ENCODE measurements around the gene RIC8A. TPM values are rescaled to one million over a fixed set of nuclear protein-coding genes. Genes with fewer than 3 reads are reported as not detected.

Gene RIC8A
- total and polyA plus RNA-seq, 10 of the 15 experiments (the other 5 are each of a cell fraction or from before 2014, with no cell fraction given), result 10.4 to 157 (median 81.4) TPM

DNA sequence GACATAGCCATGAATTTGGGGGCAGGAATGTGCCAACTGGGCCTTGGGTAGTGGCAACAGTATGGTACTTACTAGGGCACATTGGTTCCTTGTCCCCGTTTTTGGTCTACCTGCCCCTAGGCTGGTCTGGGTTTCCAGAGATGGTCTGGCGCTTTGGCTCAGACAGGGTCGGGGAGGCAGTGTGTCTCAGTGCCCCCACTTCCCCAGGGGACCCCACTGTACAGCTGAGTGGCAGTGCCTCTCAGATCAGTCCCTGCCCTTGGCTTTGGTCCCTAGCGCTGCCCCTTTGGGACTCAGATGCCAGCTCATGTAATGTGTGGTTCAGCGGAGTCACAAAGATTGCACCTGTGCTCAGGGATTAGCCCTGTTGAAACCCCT lies 3.3 kb downstream of the RIC8A start:
- 0 out of 2 replicates have a peak overlapping the region, but pooled peaks have one; percentile 19 for H3K9ac ChIP-seq (ENCODE audit: control insufficient read depth, insufficient read depth, low read length)
- no TSS peak for BruUV-seq (replicated peaks)
- WGBS (ENCODE audit: insufficient coverage, insufficient replicate concordance, low lambda C conversion rate, missing lambda C conversion rate), result 95% methylated on average over 5 of the region's 5 CpGs
- TF ChIP-seq CREM (IDR thresholded peaks at IDR 0.05; ENCODE audit: low read depth) (no peak), ZNF384 (IDR thresholded peaks at IDR 0.05; ENCODE audit: borderline replicate concordance, low read depth, low read length) (no peak), RAD21 (IDR thresholded peaks at IDR 0.05; ENCODE audit: insufficient read depth, low read depth, low read length) (no peak), ZSCAN29 (IDR thresholded peaks at IDR 0.05) (no peak), TCF7 (IDR thresholded peaks at IDR 0.05; ENCODE audit: borderline replicate concordance) (no peak), NR2C1 (IDR thresholded peaks at IDR 0.05) (no peak), JUND (IDR thresholded peaks at IDR 0.05; ENCODE audit: low read depth, low read length) (no peak), NFYA (IDR thresholded peaks at IDR 0.05; ENCODE audit: borderline replicate concordance, low read depth, low read length) (no peak), CHD4 (IDR thresholded peaks at IDR 0.05) (no peak), SPI1 (IDR thresholded peaks at IDR 0.05; ENCODE audit: borderline replicate concordance, insufficient read depth, low read depth, low read length) (no peak), POLR2AphosphoS5 (IDR thresholded peaks at IDR 0.05; ENCODE audit: low read length) (no peak), ATF7 (IDR thresholded peaks at IDR 0.05; ENCODE audit: low read depth) (no peak), NR2C2 (IDR thresholded peaks at IDR 0.05; ENCODE audit: borderline replicate concordance, control insufficient read depth, insufficient read length, low read depth) (no peak)
- TF ChIP-seq, protein P1, sequence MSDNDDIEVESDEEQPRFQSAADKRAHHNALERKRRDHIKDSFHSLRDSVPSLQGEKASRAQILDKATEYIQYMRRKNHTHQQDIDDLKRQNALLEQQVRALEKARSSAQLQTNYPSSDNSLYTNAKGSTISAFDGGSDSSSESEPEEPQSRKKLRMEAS (IDR thresholded peaks at IDR 0.05; ENCODE audit: low read depth, low read length), result no peak
- TF ChIP-seq, protein P2, sequence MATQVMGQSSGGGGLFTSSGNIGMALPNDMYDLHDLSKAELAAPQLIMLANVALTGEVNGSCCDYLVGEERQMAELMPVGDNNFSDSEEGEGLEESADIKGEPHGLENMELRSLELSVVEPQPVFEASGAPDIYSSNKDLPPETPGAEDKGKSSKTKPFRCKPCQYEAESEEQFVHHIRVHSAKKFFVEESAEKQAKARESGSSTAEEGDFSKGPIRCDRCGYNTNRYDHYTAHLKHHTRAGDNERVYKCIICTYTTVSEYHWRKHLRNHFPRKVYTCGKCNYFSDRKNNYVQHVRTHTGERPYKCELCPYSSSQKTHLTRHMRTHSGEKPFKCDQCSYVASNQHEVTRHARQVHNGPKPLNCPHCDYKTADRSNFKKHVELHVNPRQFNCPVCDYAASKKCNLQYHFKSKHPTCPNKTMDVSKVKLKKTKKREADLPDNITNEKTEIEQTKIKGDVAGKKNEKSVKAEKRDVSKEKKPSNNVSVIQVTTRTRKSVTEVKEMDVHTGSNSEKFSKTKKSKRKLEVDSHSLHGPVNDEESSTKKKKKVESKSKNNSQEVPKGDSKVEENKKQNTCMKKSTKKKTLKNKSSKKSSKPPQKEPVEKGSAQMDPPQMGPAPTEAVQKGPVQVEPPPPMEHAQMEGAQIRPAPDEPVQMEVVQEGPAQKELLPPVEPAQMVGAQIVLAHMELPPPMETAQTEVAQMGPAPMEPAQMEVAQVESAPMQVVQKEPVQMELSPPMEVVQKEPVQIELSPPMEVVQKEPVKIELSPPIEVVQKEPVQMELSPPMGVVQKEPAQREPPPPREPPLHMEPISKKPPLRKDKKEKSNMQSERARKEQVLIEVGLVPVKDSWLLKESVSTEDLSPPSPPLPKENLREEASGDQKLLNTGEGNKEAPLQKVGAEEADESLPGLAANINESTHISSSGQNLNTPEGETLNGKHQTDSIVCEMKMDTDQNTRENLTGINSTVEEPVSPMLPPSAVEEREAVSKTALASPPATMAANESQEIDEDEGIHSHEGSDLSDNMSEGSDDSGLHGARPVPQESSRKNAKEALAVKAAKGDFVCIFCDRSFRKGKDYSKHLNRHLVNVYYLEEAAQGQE (IDR thresholded peaks at IDR 0.05; ENCODE audit: low read depth, low read length), result no peak
- TF ChIP-seq, protein P3, sequence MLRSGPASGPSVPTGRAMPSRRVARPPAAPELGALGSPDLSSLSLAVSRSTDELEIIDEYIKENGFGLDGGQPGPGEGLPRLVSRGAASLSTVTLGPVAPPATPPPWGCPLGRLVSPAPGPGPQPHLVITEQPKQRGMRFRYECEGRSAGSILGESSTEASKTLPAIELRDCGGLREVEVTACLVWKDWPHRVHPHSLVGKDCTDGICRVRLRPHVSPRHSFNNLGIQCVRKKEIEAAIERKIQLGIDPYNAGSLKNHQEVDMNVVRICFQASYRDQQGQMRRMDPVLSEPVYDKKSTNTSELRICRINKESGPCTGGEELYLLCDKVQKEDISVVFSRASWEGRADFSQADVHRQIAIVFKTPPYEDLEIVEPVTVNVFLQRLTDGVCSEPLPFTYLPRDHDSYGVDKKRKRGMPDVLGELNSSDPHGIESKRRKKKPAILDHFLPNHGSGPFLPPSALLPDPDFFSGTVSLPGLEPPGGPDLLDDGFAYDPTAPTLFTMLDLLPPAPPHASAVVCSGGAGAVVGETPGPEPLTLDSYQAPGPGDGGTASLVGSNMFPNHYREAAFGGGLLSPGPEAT (IDR thresholded peaks at IDR 0.05; ENCODE audit: low read depth), result no peak
- TF ChIP-seq, protein P4, sequence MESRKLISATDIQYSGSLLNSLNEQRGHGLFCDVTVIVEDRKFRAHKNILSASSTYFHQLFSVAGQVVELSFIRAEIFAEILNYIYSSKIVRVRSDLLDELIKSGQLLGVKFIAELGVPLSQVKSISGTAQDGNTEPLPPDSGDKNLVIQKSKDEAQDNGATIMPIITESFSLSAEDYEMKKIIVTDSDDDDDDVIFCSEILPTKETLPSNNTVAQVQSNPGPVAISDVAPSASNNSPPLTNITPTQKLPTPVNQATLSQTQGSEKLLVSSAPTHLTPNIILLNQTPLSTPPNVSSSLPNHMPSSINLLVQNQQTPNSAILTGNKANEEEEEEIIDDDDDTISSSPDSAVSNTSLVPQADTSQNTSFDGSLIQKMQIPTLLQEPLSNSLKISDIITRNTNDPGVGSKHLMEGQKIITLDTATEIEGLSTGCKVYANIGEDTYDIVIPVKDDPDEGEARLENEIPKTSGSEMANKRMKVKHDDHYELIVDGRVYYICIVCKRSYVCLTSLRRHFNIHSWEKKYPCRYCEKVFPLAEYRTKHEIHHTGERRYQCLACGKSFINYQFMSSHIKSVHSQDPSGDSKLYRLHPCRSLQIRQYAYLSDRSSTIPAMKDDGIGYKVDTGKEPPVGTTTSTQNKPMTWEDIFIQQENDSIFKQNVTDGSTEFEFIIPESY (IDR thresholded peaks at IDR 0.05), result no peak

More for the DNA sequence above, 3.3 kb downstream of the RIC8A start:
- Histone ChIP-seq H3K79me2 (ENCODE audit: control insufficient read depth, insufficient read depth, low read length) (peaks cover 45% of the 10 kb centered on the region), H3K27me3 (replicated peaks in 1 of 2; ENCODE audit: control insufficient read depth in 2 of 2, insufficient read depth in 2 of 2, low read length in 1 of 2) (no peaks in the 10 kb centered on the region), H3K4me3 (0 out of 2 replicates have a peak overlapping the region, but pooled peaks have one; percentile 26), H3K36me3 (ENCODE audit: control insufficient read depth in 2 of 2, insufficient read depth in 2 of 2, low read length in 1 of 2) (peaks cover 24 to 42% of the 10 kb centered on the region in 2 experiments), H2AFZ (ENCODE audit: control insufficient read depth, low read depth, low read length) (no peak overlapping the region), H3K27ac (ENCODE audit: control insufficient read depth, insufficient read depth) (no peak overlapping the region), H4K20me1 (ENCODE audit: control insufficient read depth, insufficient read depth) (peaks cover 4% of the 10 kb centered on the region; the same call in 1 of the 2 replicates), H3K9me3 (replicated peaks; ENCODE audit: control insufficient read depth, insufficient read depth, low read length) (no peaks in the 10 kb centered on the region), H3K4me2 (ENCODE audit: control insufficient read depth, insufficient read depth) (peak overlapping the region; percentile 90; the same call in 1 of the 2 replicates), H3K4me1 (ENCODE audit: control insufficient read depth, insufficient read depth, low read length) (peaks cover 21% of the 10 kb centered on the region)
- POLR2A ChIA-PET, result no interaction called here
- no peak for DNase-seq (ENCODE audit: low read depth, low spot score)
- no peak for FAIRE-seq
- RAD21 ChIA-PET (ENCODE audit: unreplicated experiment), result no interaction called here
- intact Hi-C loops (cut with micrococcal nuclease; ENCODE audit: unreplicated experiment) (no loop called here), in situ Hi-C loops (cut with MboI) (no loop called here)
- CTCF ChIA-PET, result no interaction called here
- no peak for ATAC-seq
- SMC1A ChIA-PET (ENCODE audit: uncharacterized antibody, unreplicated experiment), result no interaction called here
